ENCODE measurements around the gene TRH. TPM values are rescaled to one million over a fixed set of nuclear protein-coding genes. Genes with fewer than 3 reads are reported as not detected.

The TRH gene, protein sequence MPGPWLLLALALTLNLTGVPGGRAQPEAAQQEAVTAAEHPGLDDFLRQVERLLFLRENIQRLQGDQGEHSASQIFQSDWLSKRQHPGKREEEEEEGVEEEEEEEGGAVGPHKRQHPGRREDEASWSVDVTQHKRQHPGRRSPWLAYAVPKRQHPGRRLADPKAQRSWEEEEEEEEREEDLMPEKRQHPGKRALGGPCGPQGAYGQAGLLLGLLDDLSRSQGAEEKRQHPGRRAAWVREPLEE
- total RNA-seq (not detected), polyA plus RNA-seq (ENCODE audit: insufficient read depth, low read depth, low replicate concordance) (not detected)
- long read RNA-seq, donor 1, partial matches to known transcripts = 0 of 1 reads
- long read RNA-seq, donor 1, other reads (novel, unspliced or antisense) = 0 of 1 reads
- long read RNA-seq, donor 2, partial matches to known transcripts = 0 of 1 reads
- long read RNA-seq, donor 2, other reads (novel, unspliced or antisense) = 0 of 1 reads
- long read RNA-seq, donor 3 = 0 reads
- long read RNA-seq, donor 4 = 0 reads
- long read RNA-seq, donor 5 = 0 reads
- long read RNA-seq, donor 6 = 0 reads
- long read RNA-seq, donor 7 = 0 reads
- long read RNA-seq, donor 8 = 0 reads
- long read RNA-seq, donor 9 = 0 reads
- long read RNA-seq, donor 10 = 0 reads

DNA sequence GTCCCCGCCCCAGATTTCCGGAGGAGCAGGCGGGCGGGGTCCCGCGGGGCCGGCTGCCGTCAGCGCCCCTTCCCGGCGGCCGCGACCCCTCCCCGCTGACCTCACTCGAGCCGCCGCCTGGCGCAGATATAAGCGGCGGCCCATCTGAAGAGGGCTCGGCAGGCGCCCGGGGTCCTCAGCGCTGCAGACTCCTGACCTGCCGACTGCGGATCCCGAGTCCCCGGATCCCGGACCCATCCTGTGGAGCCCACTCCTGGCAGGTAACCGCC lies at the start of gene TRH:
TRH (plus strand) TSS at position 157 of the 269 bp plus-strand sequence. CDS start 1,097 bp downstream, outside the sequence.
- DNase-seq = peak in 1 of 5 donors; percentile 27
- Histone ChIP-seq H3K4me3 (ENCODE audit: low read length in 3 of 3) (peak within 1 kb of the TSS in 2 of 3 donors; percentile 29 to 45), H3K9me3 (ENCODE audit: control insufficient read depth in 2 of 3, insufficient read depth in 1 of 3, low read length in 3 of 3) (no peaks in the 10 kb centered on the region), H3K36me3 (ENCODE audit: control insufficient read depth in 2 of 3, insufficient read depth in 3 of 3, low read length in 3 of 3) (no peaks in the 10 kb centered on the region), H3K9ac (ENCODE audit: low read length in 3 of 3) (no peak within 1 kb of the TSS), H3K4me1 (ENCODE audit: control insufficient read depth in 2 of 3, insufficient read depth in 2 of 3, low read depth in 1 of 3, low read length in 3 of 3) (peaks cover 0 to 7% (median 0%) of the 10 kb centered on the region in 3 donors), H3K27ac (ENCODE audit: low read depth in 2 of 2, low read length in 2 of 2) (no peak within 1 kb of the TSS), H3K27me3 (ENCODE audit: control insufficient read depth, insufficient read depth, low read length) (peaks cover 21% of the 10 kb centered on the region)
- TF ChIP-seq, protein P1, sequence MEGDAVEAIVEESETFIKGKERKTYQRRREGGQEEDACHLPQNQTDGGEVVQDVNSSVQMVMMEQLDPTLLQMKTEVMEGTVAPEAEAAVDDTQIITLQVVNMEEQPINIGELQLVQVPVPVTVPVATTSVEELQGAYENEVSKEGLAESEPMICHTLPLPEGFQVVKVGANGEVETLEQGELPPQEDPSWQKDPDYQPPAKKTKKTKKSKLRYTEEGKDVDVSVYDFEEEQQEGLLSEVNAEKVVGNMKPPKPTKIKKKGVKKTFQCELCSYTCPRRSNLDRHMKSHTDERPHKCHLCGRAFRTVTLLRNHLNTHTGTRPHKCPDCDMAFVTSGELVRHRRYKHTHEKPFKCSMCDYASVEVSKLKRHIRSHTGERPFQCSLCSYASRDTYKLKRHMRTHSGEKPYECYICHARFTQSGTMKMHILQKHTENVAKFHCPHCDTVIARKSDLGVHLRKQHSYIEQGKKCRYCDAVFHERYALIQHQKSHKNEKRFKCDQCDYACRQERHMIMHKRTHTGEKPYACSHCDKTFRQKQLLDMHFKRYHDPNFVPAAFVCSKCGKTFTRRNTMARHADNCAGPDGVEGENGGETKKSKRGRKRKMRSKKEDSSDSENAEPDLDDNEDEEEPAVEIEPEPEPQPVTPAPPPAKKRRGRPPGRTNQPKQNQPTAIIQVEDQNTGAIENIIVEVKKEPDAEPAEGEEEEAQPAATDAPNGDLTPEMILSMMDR (IDR thresholded peaks at IDR 0.05; ENCODE audit: borderline replicate concordance, extremely low read depth, insufficient read depth) = no peak
- no peak for FAIRE-seq
- intact Hi-C loops (cut with DNase I) = no loop called here

DNA sequence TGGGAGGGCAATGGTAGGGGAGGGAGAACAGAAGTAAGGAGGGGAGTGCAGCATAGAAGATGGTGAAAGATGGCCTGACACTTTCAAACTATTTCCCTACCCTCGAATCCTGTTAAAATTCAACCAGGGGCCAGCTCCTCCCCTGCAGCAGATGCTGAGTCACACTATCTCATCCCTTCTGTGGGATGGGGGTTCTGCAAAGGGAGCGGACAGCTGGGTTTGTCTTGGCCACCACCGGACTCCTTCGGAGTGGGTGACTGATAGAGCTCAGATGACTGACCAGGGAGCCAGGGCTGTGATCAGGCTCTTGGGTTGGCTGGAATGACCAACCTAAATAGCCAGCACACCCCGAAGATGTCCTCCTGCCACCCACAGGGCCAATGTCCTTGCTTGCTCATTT lies 47.4 kb upstream of the TRH start:
- Histone ChIP-seq H3K4me1 (ENCODE audit: control insufficient read depth in 2 of 3, insufficient read depth in 2 of 3, low read depth in 1 of 3, low read length in 3 of 3) (no peaks in the 10 kb centered on the region), H3K27ac (ENCODE audit: low read depth in 2 of 2, low read length in 2 of 2) (no peak overlapping the region), H3K9ac (ENCODE audit: low read length in 3 of 3) (no peak overlapping the region), H3K27me3 (ENCODE audit: control insufficient read depth, insufficient read depth, low read length) (no peaks in the 10 kb centered on the region), H3K36me3 (ENCODE audit: control insufficient read depth in 2 of 3, insufficient read depth in 3 of 3, low read length in 3 of 3) (no peaks in the 10 kb centered on the region), H3K4me3 (ENCODE audit: low read length in 3 of 3) (no peak overlapping the region), H3K9me3 (ENCODE audit: control insufficient read depth in 2 of 3, insufficient read depth in 1 of 3, low read length in 3 of 3) (peaks cover 0 to 15% (median 0%) of the 10 kb centered on the region in 3 donors)
- DNase-seq (peak in 1 of 5 donors; percentile 21), FAIRE-seq (no peak)
- intact Hi-C loops (cut with DNase I) = no loop called here
- TF ChIP-seq, protein P1 (IDR thresholded peaks at IDR 0.05; ENCODE audit: borderline replicate concordance, extremely low read depth, insufficient read depth) = no peak

DNA sequence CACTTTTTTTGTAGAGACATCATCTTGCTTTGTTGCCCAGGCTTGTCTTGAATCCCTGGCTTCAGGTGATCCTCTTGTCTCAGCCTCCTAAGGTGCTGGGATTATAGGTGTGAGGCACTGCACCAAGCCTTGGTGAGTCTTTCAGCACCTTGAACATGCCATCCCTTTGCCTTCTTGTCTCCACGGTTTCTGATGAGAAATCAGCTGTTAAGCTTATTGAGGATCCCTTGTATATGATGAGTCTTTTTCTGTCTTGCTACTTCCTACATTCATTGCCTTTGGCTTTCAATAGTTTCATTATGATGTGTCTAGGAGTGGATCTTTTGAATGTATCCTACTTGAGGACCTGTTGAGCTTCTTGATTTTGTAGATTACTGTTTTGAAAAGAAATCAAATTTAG lies 45.1 kb upstream of the TRH start:
- no peaks in the 10 kb centered on the region for H3K36me3 ChIP-seq (ENCODE audit: control insufficient read depth in 2 of 3, insufficient read depth in 3 of 3, low read length in 3 of 3)
- H3K9me3 ChIP-seq (ENCODE audit: control insufficient read depth in 2 of 3, insufficient read depth in 1 of 3, low read length in 3 of 3) = peaks cover 0 to 15% (median 0%) of the 10 kb centered on the region in 3 donors
- H3K27ac ChIP-seq (ENCODE audit: low read depth in 2 of 2, low read length in 2 of 2) = no peak overlapping the region
- TF ChIP-seq, protein P1 (IDR thresholded peaks at IDR 0.05; ENCODE audit: borderline replicate concordance, extremely low read depth, insufficient read depth) = no peak
- H3K27me3 ChIP-seq (ENCODE audit: control insufficient read depth, insufficient read depth, low read length) = no peaks in the 10 kb centered on the region
- no peak overlapping the region for H3K9ac ChIP-seq (ENCODE audit: low read length in 3 of 3)
- intact Hi-C loops (cut with DNase I) = no loop called here
- DNase-seq (no peak), FAIRE-seq (no peak)
- H3K4me3 ChIP-seq (ENCODE audit: low read length in 3 of 3) = no peak overlapping the region
- H3K4me1 ChIP-seq (ENCODE audit: control insufficient read depth in 2 of 3, insufficient read depth in 2 of 3, low read depth in 1 of 3, low read length in 3 of 3) = peaks cover 0 to 2% (median 0%) of the 10 kb centered on the region in 3 donors
